ENCODE data around the gene DPYSL3. TPM values are rescaled to one million over a fixed set of nuclear protein-coding genes. Genes with fewer than 3 reads are reported as not detected.

Gene DPYSL3
- total RNA-seq, 1 donor from 2014 or later, result not detected

GRCh38 chr5:147552897-147553296 is 43.0 kb upstream of the DPYSL3 start:
- CTCF ChIA-PET, result no interaction called here
- Mint-ChIP-seq H3K36me3 (ENCODE audit: low read depth) (no peaks in the 10 kb centered on the region), H3K27me3 (no peaks in the 10 kb centered on the region), H3K4me1 (no peaks in the 10 kb centered on the region), H3K4me3 (no peak overlapping the region), H3K9me3 (peaks cover 2% of the 10 kb centered on the region), H3K27ac (no peak overlapping the region)
- TF ChIP-seq CTCF (IDR thresholded peaks at IDR 0.05), result no peak
- no peak for ATAC-seq (ENCODE audit: low read depth)
- POLR2A ChIA-PET, result no interaction called here
- intact Hi-C loops (cut with micrococcal nuclease), result no loop called here
- DNase-seq, result no peak

- H3K27ac Mint-ChIP-seq, result no peak overlapping the region
- ChIA-PET CTCF (no interaction called here), POLR2A (no interaction called here)
- DNase-seq (no peak), ATAC-seq (ENCODE audit: low read depth) (no peak)
- no peaks in the 10 kb centered on the region for H3K27me3 Mint-ChIP-seq
- intact Hi-C loops (cut with micrococcal nuclease), result no loop called here
- no peak for TF ChIP-seq CTCF (IDR thresholded peaks at IDR 0.05)
- no peak overlapping the region for H3K4me3 Mint-ChIP-seq
- H3K4me1 Mint-ChIP-seq, result no peaks in the 10 kb centered on the region
- peaks cover 2% of the 10 kb centered on the region for H3K9me3 Mint-ChIP-seq
- H3K36me3 Mint-ChIP-seq (ENCODE audit: low read depth), result no peaks in the 10 kb centered on the region
Measured at GRCh38 chr5:147551677-147552076, 41.8 kb upstream of the DPYSL3 start.

- H3K27ac Mint-ChIP-seq, result no peak overlapping the region
- no peaks in the 10 kb centered on the region for H3K36me3 Mint-ChIP-seq (ENCODE audit: low read depth)
- DNase-seq, result no peak
- intact Hi-C loops (cut with micrococcal nuclease), result no loop called here
- peaks cover 2% of the 10 kb centered on the region for H3K27me3 Mint-ChIP-seq
- no peak overlapping the region for H3K4me3 Mint-ChIP-seq
- TF ChIP-seq CTCF (IDR thresholded peaks at IDR 0.05), result no peak
- POLR2A ChIA-PET, result no interaction called here
- CTCF ChIA-PET, result no interaction called here
- no peak for ATAC-seq (ENCODE audit: low read depth)
- no peaks in the 10 kb centered on the region for H3K4me1 Mint-ChIP-seq
- peaks cover 2% of the 10 kb centered on the region for H3K9me3 Mint-ChIP-seq
Measured at GRCh38 chr5:147547730-147548129, 37.9 kb upstream of the DPYSL3 start.

GRCh38 chr5:147544556-147544955 is 34.7 kb upstream of the DPYSL3 start:
- Mint-ChIP-seq H3K27ac (no peak overlapping the region), H3K36me3 (ENCODE audit: low read depth) (no peaks in the 10 kb centered on the region), H3K4me3 (no peak overlapping the region), H3K27me3 (peaks cover 2% of the 10 kb centered on the region), H3K4me1 (no peaks in the 10 kb centered on the region), H3K9me3 (peaks cover 2% of the 10 kb centered on the region)
- ChIA-PET POLR2A (no interaction called here), CTCF (no interaction called here)
- ATAC-seq (ENCODE audit: low read depth), result no peak
- no peak for DNase-seq
- TF ChIP-seq CTCF (IDR thresholded peaks at IDR 0.05), result no peak
- intact Hi-C loops (cut with micrococcal nuclease), result no loop called here

GRCh38 chr5:147539053-147539452 is 29.2 kb upstream of the DPYSL3 start:
- no peaks in the 10 kb centered on the region for H3K36me3 Mint-ChIP-seq (ENCODE audit: low read depth)
- no peak for ATAC-seq (ENCODE audit: low read depth)
- TF ChIP-seq CTCF (IDR thresholded peaks at IDR 0.05), result no peak
- no peaks in the 10 kb centered on the region for H3K27me3 Mint-ChIP-seq
- no peaks in the 10 kb centered on the region for H3K4me1 Mint-ChIP-seq
- CTCF ChIA-PET, result no interaction called here
- POLR2A ChIA-PET, result no interaction called here
- H3K4me3 Mint-ChIP-seq, result no peak overlapping the region
- H3K9me3 Mint-ChIP-seq, result no peaks in the 10 kb centered on the region
- no peak for DNase-seq
- intact Hi-C loops (cut with micrococcal nuclease), result no loop called here
- H3K27ac Mint-ChIP-seq, result no peak overlapping the region
